ENCODE data around the gene OCLN.

DNA sequence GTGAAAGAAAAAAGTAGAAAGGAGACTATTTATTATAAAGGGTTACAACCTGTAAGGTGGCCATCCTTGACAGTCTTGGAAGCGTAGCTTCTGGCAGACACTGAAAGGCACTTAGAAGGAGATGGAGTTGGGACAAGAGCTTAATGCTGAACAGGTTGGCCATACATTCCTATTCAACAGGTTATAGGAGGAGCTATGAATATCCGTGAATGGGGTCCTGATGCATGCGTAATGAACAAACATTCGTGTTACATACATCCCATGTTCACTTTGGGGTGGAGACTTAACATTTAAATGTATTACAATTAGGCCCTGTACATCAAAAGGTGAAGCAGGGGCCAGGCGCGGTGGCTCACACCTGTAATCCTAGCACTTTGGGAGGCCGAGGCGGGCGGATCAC is 34.1 kb downstream of the OCLN start:
- TF ChIP-seq, protein P1, sequence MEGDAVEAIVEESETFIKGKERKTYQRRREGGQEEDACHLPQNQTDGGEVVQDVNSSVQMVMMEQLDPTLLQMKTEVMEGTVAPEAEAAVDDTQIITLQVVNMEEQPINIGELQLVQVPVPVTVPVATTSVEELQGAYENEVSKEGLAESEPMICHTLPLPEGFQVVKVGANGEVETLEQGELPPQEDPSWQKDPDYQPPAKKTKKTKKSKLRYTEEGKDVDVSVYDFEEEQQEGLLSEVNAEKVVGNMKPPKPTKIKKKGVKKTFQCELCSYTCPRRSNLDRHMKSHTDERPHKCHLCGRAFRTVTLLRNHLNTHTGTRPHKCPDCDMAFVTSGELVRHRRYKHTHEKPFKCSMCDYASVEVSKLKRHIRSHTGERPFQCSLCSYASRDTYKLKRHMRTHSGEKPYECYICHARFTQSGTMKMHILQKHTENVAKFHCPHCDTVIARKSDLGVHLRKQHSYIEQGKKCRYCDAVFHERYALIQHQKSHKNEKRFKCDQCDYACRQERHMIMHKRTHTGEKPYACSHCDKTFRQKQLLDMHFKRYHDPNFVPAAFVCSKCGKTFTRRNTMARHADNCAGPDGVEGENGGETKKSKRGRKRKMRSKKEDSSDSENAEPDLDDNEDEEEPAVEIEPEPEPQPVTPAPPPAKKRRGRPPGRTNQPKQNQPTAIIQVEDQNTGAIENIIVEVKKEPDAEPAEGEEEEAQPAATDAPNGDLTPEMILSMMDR (IDR thresholded peaks at IDR 0.05; ENCODE audit: poor library complexity, severe bottlenecking) = no peak
- TF ChIP-seq EZH2 (IDR thresholded peaks at IDR 0.05; ENCODE audit: borderline replicate concordance, insufficient read depth, low read length, poor library complexity, severe bottlenecking) = no peak

All from neural cell (in vitro differentiated cells).